IPS-NIHi7 (cell line): ENCODE measurements around the gene ABCA13.
"Not testable (repeated sequence)": the region's sequence is repeated elsewhere in the genome, so short reads cannot be mapped to it uniquely, and the experiment has no call there.

Source experiments
- DNase-seq: peaks from one replicate; pipeline ENCODE4 v3.0.0; 2012; ENCODE audit warnings: mixed read lengths; ENCODE audit errors: extremely low spot score

The ABCA13 gene

GRCh38 chr7:48171202-48171601 lies at the start of gene ABCA13:
Gene ABCA13, plus strand, starts transcription at chr7:48171458. Its CDS starts 26 bp downstream, at chr7:48171484.
- no peak for DNase-seq

DNA sequence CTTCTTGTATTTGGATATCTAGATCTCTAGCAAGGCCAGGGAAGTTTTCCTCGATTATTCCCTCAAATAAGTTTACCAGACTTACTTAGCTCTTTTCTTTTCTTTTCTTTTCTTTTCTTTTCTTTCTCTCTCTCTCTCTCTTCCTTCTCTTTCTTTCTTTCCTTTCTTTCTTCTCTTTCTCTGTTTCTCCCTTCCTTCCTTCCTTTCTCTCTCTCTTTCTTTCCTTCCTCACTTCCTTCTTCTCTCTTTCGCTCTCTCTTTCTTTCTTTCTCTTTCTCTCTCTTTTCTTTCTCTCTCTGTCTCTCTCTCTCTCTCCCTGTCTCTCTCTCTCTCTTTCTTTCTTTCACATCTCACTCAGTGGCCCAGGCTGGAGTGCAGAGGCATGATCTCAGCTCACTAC lies 45.2 kb upstream of the ABCA13 start:
- no peak for DNase-seq

- DNase-seq: no peak
Observed at GRCh38 chr7:48130658-48131108, 40.6 kb upstream of the ABCA13 start.

- DNase-seq: no peak
Observed at GRCh38 chr7:48132792-48133191, 38.5 kb upstream of the ABCA13 start.

GRCh38 chr7:48139459-48139858 lies 31.8 kb upstream of the ABCA13 start:
- DNase-seq: peak; percentile 28

DNA sequence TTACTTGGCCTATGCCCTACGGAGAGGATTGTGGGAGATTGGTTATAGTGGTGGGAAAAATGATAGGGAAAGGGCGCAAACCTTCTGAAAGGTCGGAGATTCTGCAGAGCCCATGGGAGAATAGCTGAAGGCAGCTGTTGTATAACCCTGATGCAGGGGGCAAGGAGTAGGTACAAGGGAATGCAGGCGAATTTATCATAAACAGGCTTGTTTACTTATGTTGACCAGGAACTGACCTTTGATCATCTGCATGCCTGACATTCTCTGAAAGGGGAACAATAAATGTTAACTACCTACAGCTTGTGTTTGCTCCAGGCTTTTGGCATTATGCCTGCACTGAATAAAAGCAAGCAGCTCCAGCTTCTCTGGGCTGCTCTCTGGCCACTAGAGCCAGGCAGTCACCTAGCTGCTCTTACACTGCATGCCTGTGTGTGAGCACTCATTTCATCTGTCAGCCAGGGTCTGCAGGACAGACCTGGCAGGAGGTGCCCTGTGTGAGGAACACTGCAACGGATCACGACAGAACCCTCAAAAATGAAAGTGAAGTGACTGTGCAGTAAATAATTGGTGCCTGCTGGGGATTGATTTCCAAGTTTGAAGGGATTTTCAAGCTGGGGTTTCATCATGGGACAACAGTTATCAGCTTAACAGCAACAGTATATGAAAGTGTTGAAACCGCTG lies 31.1 kb upstream of the ABCA13 start:
- no peak for DNase-seq

DNA sequence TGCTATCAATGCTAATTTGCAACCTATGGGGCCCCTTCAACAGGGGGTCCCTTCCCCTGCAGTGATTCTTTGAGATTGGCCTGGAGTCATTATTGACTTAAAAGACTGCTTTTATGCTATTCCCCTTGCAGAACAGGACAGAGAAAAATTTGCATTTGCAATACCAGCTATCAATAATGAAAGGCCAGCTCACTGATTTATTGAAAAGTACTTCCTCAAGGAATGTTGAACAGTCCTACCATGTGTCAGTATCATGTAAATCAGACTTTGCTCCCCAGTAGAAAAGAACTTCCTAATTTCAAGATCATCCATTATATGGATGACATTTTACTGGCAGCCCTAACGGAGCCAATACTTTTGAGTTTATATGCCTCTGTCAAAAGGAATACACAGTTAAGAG lies 29.7 kb upstream of the ABCA13 start:
- DNase-seq: no peak

- no peak for DNase-seq
Observed at GRCh38 chr7:48144291-48144768, 26.9 kb upstream of the ABCA13 start.

GRCh38 chr7:48147078-48147591 lies 24.1 kb upstream of the ABCA13 start:
- no peak for DNase-seq

GRCh38 chr7:48147690-48148089 lies 23.6 kb upstream of the ABCA13 start:
- not testable (repeated sequence) for DNase-seq

DNA sequence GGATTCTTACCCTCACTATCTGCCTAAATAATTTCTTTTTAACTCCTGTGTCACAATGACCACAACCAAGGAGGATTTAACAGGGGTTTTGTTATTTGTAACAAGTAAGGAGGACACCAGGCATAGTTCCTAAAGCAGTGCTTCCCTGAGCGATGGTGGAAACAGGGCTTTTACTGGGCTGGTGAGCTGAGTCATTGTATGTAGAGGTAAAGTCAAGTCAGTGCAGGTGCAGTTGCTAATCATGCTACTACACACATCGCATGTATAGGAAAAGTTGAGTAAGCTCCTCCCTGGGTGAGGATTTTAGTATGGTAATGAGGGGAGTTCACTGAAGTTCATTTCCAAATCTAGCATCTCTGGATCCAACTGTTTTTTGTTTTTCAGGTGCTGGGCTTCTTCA lies 22.9 kb upstream of the ABCA13 start:
- no peak for DNase-seq

DNA sequence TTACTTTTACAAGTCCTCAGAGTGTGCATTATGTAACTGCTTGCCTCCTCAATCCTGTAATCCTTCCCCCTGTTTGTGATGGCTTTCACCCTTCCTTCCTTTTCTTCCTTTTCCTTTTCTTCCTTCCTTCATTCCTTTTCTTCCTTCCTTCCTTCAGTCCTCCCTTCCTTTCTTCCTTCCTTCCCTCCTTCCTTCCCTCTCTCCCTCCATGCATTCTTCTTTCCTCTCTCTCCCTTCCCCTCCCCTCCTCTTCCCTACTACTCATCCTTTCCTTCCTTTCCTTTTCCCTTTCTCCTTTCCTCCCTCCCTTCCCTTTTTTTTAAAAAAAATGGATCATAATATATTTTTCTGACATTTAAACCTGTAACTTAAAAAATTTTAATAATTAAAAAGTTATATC lies 22.2 kb upstream of the ABCA13 start:
- DNase-seq: no peak

- no peak for DNase-seq
Observed at GRCh38 chr7:48150086-48150485, 21.2 kb upstream of the ABCA13 start.

GRCh38 chr7:48154792-48155413 lies 16.4 kb upstream of the ABCA13 start:
- DNase-seq: peak; percentile 51

GRCh38 chr7:48158404-48158803 lies 12.9 kb upstream of the ABCA13 start:
- DNase-seq: no peak

DNA sequence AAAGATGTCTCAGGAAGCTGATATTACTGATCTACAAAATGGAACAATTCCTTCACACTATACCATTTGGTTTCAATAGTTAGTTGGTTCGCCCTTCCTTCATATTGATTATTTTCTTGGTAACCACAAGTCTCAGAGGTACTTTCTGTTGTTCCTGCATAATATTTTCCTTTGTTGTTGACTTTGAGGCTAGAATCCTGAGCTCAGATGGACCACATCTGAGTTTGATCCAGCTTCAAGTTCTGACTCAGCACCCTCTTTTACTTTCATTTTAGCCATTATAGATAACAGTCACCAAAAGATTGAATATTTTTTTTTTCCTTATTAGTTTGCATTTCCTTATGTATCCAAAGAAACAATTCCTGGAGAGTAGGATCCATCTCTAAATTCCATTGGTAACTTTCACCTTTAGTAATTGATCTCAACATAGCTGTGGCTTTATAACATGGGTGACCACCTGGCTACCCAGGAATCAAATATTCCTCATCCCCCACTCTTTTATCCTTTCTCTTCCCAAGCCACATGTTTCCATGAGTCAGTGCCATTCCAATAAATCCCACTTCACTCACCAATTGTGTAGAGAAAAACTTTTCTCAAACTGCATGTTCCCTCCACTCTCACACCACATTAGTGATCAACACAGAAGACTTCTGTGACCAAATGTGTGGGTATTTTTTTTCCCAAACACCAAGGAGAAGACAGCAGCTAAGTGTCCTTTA lies 9.7 kb upstream of the ABCA13 start:
- DNase-seq: no peak

GRCh38 chr7:48165157-48165556 lies 6.1 kb upstream of the ABCA13 start:
- DNase-seq: no peak

- no peak for DNase-seq
Observed at GRCh38 chr7:48168159-48168558, 3.1 kb upstream of the ABCA13 start.

DNA sequence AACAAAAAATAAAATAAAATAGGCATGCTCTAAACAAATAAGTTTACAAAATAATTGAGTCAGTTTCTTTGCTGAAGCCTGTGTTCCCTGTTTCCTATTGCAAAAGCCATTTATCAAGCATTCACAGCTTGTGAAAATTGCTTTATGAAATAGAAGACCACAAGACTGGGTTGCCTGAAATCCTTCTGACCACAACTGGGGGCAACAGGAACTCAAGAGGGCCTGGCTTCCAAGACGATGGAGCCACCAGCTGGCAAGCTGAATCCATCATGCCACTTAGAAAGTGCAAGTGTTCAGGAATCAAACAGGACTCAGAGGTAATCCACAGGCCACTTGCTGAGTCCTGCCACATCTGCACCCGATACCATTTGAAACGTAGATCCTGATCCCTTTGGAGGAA lies 752 bp upstream of the ABCA13 start:
- no peak for DNase-seq

DNA sequence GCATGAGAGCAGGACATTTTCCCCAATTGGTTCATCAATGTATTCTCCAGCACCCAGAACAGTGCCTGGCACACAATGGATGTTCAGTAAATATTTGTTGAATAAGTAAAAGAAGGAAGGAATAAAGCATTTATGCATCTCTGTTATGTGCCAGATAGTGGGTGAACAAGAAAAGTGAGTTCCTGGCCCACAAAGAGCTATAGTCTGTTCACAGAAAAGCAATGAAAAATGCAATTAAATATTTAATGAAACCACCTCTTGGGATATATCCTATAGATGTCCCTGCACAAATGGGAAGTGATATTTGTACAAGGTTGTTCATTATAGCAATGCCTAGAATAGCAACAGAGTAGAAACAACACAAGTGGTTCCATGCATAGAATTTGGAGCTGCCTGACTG lies 2.1 kb downstream of the ABCA13 start:
- DNase-seq: no peak

GRCh38 chr7:48173756-48174382 lies 2.6 kb downstream of the ABCA13 start:
- DNase-seq: no peak

DNA sequence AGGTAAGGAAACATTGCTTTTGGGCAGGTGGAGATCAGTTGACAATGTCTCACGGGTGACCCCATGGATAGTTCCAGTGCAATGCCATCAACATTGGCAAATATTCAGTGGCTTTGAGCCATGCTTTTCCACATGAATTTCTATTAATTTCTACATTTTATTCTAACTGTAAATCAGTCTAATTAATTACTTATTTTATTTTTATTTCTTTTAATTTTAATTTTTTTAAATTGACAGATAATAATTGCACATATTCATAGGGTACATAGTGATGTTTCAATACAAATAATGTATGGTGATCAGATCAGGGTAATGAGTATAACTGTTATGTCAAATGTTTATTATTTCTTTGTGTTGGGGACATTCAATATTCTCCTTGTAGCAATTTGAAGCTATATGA lies 3.8 kb downstream of the ABCA13 start:
- no peak for DNase-seq
